ENCODE results near the gene ZNF76. TPM values are rescaled to one million over a fixed set of nuclear protein-coding genes. Genes with fewer than 3 reads are reported as not detected.
"Not testable (repeated sequence)": the region's sequence is repeated elsewhere in the genome, so short reads cannot be mapped to it uniquely, and the experiment has no call there.

ZNF76 gene
- total RNA-seq, 1 experiment from 2014 or later: 7.9 TPM

DNA sequence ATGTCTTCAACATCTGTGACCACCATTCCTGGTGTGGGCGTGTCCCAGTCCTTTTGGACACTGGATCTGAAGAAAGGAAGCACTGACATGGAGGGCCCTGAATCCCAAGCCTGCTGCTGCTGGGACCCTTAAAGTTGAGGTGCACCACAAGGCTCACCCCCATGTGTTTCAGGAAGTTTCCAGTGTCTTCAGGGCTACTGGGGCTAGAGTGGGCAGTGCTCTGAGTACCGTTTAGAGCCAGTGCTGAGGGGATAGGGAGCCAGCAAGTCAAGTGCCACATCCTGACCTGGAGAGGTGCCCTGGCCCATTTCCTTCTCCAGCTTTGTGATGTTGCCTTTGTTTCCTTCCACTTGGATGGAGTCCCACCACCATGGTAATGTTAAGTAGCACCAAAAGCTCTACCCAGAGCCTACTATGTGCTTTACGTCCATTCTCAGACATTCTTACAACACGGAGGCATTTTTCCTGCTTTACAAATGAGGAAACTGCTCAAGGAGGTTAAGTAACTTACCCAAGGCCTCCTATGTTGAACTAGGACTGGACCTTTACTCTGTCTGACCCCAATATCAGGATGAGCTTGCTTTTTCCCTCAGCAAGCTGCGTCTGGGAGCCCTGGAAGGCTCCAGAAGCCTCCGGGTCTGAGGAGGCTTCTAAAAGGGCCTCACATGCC lies 37.5 kb downstream of the ZNF76 start:
- DNase-seq (ENCODE audit: extremely low read depth, low read depth): no peak

DNA sequence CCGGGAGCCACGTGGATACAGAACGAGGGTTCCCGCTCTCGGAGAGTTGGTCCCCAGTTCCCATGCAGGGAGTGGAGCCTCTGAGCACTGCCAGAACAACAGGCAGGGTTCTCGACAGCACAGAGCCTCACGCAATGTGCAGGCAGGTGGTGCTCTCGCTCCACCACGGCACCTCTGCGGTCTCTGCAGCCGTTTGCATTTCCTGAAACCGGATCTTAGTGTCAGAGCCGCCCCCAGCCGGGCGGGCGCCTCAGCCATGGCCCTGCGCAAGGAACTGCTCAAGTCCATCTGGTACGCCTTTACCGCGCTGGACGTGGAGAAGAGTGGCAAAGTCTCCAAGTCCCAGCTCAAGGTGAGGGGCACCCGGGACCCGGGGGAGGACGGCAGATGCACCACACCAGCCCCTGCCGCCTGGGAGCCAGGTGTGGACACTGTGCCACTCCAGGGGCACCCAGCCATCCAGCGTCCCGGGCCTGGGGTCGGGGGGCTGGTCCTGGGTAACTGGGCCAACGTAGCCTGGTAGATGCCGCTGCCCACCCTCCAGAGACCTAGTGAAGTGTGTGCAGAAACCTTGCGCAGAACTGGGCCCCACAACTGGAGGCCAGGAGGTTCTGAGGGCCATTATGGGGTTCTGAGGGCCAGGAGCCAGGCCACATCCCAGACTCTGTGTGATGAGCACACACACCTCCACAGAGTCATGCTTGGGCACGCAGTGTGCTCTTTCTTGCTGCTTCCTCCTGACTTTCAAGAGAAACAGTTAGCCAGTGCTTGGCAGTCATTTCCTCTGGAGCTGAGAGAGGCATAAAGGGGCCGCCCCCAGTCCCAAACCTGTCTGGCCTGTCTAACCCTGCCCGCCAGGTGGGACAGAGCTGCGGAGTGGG lies 38.3 kb downstream of the ZNF76 start, which contains the start of gene DEF6:
Gene DEF6 (plus strand): TSS at position 218 of the 881 bp plus-strand sequence. CDS start 39 bp downstream, at position 257.
- peak; percentile 70 for DNase-seq (ENCODE audit: extremely low read depth, low read depth)

DNA sequence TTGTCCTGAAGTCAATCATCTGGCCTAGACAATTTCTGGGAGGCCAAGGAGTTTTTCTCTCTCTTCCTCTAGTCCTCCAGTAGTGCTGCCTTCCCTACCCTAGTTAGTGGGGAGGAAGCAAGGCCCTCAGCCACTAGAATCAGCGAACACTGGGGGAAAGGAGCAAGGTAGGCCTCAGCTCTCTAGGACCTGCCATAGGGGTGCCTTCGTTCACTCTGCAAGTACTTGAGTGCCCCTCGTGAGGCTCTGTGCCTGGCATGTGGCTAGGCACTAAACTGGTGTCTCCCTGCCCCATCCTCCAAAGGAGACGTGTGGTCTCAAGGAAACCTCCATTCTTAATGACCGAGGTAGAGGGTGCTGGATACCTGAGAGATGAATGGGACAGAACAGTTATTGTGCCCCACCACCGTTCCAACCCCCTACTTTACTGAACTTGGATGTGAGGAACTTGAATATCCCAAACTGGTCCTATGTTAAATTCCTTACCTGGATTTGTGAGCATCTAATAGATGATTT lies 39.1 kb downstream of the ZNF76 start:
- no peak for DNase-seq (ENCODE audit: extremely low read depth, low read depth)

DNA sequence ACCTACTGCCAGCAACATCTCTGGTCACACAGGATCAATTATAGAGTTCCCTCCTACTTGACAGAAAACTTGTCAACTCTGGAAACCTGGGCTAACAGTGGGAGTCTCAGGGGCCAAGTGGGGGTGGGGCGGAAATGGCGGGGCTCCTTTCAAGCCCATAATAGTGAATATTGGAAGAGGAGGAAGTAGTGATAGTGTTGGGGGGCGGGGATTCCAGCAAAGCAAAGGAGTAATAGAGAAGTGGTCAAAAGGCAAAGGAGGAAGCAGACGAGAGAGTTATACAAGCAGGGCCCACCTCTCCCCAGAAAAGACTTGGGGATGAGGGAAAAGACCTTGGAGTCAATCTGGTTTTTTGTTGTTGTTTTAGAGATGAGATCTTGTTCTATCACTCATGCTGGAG lies 40.1 kb downstream of the ZNF76 start:
- no peak for DNase-seq (ENCODE audit: extremely low read depth, low read depth)

DNA sequence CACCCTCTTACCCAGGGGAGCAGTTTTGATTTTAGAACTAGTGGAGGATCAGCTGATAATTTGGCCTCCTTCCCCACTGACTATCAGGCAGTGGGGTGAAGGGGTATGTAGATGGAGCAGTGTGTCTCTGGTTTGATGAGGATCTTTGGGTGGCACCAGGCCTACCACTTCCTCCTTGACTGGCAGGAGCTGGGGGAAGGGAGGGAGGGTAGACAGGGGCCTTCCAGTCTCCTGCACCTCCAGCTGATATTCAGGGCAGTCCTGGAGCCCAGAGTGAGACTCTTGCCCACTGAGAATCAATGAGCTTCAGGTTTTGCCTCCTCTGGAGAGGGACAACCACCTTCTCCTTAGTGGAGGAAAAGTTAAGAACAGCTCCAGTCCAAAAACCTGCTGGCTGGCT lies 41.3 kb downstream of the ZNF76 start:
- no peak for DNase-seq (ENCODE audit: extremely low read depth, low read depth)

DNA sequence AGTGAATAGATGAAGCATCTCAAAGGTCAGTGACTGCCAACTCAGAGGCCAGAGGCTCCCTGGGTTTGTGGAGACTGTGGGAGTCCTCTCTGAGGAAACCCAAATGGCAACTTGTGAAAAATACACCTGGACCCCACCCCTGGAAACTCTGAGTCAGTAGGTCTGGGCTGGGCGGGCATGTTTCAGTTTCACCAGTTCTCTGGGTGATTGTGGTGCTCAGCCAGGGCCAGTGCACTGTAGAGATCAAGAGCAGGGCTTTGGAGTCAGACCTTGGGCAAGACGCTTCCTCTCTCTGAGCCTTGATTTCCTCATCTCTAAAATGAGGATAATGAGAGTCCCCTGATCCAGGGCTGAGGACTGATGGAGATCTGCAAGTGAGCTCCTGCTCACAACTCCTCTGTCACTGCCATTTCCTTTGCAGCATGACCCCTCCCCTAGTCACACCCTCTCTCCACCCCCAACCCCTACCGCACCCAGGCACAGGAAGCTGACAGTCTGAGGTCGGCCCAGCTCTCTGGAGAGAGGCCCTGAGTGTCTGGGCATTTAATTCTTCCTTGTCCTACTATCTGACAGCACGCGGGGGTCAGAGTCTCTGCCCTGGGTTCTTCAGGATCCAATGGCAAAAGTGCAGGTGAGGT lies 43.2 kb downstream of the ZNF76 start:
- DNase-seq (ENCODE audit: extremely low read depth, low read depth): no peak

DNA sequence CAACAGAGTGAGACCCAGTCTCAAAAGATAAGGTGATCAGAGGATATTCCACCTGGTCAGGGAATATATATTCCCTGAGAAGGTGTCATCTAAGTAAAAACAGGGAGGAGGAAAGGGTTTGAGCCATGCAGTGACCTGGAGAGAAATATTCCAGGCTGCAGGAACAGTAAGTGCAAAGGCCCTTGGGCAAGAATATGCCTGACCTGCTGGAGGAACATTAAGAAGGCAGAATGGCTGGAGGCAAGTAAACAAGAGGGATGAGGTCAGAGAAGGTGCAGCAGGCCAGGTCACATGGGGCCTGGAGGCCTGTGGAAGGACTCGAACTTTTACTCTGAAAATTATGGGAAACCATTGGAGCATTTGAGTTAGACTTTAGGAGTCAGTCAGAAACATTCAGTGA lies 44.8 kb downstream of the ZNF76 start:
- DNase-seq (ENCODE audit: extremely low read depth, low read depth): no peak

DNA sequence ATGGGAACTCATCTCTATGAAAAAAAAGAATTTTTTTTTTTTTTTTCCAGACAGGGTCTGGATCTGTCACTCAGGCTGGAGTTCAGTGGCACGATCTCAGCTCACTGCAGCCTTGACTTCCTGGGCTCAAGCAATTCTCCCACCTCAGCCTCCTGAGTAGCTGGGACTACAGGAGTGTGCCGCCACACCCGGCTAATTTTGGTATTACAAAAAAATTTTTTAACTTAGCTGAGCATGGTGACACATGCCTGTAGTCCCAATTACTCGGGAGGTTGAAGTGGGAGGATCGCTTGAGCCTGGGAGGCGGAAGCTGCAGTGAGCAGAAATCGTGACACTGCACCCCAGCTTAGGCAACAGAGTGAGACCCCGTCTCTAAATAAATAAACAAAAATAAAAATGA lies 45.6 kb downstream of the ZNF76 start:
- DNase-seq (ENCODE audit: extremely low read depth, low read depth): no peak

DNA sequence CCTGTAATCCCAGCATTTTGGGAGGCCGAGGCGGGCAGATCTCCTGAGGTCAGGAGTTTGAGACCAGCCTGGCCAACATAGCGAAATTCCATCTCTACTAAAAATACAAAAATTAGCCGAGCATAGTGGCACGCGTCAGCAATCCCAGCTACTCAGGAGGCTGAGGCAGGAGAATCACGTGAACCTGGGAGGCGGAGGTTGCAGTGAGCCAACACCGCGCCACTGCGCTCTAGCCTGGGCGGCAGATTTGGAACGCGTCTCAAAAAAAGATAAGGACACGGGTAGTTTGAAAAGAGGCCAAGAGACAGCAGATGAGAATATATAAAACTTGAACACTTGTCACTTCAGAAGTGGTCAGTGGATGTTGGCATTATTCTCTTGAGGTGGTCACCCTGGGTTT lies 47.6 kb downstream of the ZNF76 start:
- not testable (repeated sequence) for DNase-seq (ENCODE audit: extremely low read depth, low read depth)

DNA sequence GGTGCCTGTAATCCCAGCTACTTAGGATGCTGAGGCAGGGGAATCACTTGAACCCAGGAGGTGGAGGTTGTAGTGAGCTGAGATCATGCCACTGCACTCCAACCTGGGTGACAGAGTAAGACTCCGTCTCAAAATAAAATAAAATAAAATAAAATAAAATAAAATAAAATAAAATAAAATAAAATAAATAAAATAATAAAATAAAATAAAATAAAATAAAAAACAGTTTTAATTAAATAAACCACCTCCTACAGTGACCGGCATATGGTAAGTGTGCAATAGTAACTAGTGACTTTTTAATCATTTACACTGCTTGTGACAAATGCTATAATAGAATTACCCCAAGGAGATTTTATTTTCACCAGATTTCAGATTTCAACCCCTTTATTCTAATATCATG lies 49.0 kb downstream of the ZNF76 start:
- not testable (repeated sequence) for DNase-seq (ENCODE audit: extremely low read depth, low read depth)

DNA sequence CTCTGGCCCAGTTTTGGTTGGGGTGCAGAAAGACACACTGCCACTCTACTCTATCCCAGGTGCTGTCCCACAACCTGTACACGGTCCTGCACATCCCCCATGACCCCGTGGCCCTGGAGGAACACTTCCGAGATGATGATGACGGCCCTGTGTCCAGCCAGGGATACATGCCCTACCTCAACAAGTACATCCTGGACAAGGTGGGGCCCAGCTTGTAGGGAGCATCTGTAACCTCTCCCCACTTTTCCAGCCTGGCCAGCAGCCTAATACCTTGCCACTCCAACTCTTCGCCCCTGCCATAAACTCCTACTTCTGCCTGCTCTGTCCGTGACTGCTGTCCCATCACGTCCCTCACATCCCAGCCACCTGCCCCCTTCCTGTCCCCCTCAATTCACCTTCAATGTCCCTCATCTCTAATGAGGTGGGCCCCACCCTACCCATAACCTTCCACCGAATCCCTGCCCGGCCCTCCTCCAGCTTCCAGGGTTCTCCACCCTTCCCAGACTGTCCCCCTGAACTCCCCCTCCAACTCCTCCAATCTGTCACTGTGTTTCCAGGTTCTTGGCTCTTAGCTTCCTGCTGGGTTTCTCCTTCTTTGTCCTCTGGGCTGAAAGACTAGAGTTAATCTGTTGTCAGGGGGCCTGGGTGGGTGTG lies 50.2 kb downstream of the ZNF76 start:
- no peak for DNase-seq (ENCODE audit: extremely low read depth, low read depth)

DNA sequence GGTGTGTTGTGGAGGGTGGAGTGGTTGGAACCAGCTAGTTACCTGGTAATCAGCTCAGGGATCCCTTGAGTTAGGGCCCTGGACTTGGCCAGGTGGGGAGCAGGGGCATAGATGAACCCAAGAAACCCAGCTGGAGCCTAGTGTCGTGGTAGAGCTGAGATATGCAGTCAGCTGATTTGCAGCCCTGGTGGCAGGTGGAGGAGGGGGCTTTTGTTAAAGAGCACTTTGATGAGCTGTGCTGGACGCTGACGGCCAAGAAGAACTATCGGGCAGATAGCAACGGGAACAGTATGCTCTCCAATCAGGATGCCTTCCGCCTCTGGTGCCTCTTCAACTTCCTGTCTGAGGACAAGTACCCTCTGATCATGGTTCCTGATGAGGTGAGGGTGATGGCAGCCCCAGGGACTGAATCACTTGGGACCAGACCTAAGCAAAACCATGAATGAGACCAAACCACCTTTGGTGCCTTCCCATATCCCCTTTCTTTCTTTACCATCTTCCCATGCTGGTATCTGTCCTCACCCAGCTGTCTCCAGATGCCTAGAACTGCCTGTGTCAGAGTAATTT lies 50.8 kb downstream of the ZNF76 start:
- no peak for DNase-seq (ENCODE audit: extremely low read depth, low read depth)

DNA sequence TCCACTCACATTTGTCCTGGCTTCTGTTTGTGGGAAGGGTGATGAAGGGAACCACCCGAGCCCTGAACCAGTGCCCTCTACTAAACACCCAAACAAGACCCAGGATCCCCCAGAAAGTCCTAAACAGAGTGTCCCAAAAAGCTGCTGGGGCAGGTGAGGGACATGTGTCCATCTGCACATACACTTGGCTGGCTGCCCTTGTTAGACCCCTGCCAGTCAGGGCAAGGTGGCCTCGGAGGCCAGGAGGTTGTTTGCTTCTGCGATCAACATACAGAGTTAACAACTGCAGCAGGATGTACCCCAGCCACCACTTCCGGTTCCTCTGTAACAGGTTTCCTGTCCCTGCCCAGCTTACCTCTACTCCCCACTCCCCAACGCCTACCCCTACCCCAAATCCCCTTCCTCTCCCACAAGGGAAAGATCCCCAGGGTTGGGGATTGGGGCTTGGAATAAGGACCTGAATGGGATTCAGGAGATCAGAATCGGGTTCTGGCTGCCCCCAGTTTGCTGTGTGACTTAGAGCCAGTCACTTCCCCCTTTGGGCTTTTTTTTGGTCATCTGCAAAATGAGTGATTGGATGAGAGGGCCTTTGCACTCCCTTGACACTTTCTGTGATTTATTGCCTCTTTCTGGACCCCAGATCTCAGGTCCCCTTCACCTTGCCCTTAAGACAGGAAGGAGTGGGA lies 52.0 kb downstream of the ZNF76 start:
- no peak for DNase-seq (ENCODE audit: extremely low read depth, low read depth)

DNA sequence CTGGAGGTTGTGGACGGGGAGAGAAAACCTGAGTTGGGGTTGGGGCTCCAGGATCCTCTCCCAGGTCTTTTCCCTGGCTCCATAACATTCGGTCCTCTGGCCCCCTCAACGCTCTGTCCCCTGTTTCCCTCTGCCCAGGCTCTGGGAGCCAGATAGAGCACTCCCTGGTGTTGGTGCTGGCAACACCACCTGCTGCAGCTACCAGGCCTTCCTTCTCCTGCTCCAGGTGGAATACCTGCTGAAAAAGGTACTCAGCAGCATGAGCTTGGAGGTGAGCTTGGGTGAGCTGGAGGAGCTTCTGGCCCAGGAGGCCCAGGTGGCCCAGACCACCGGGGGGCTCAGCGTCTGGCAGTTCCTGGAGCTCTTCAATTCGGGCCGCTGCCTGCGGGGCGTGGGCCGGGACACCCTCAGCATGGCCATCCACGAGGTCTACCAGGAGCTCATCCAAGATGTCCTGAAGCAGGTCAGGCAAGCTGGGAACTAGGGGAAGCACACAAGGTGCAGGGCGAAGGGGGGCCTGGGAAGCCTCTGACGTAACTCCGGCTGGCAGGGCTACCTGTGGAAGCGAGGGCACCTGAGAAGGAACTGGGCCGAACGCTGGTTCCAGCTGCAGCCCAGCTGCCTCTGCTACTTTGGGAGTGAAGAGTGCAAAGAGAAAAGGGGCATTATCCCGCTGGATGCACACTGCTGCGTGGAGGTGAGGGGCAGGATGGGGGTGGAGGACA lies 52.7 kb downstream of the ZNF76 start:
- no peak for DNase-seq (ENCODE audit: extremely low read depth, low read depth)

DNA sequence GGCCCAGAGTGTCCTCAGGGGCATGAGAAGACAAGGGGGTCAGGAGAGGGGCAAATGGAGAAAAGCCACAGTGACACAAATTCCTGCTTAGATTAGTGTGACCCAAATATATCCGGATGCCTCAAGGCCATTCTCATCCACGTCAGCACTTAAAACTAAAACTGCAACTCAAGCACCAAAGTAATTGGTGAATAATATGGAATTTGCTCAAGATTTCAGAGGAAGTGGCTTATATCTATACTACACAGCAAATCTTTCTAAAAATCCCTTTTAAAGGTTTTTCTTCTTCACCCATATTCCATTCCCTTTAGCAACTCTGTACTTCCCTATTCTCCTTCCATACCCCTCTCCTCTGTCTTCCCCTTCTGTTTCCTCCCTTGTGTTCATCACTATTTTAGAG lies 53.3 kb downstream of the ZNF76 start:
- DNase-seq (ENCODE audit: extremely low read depth, low read depth): no peak

DNA sequence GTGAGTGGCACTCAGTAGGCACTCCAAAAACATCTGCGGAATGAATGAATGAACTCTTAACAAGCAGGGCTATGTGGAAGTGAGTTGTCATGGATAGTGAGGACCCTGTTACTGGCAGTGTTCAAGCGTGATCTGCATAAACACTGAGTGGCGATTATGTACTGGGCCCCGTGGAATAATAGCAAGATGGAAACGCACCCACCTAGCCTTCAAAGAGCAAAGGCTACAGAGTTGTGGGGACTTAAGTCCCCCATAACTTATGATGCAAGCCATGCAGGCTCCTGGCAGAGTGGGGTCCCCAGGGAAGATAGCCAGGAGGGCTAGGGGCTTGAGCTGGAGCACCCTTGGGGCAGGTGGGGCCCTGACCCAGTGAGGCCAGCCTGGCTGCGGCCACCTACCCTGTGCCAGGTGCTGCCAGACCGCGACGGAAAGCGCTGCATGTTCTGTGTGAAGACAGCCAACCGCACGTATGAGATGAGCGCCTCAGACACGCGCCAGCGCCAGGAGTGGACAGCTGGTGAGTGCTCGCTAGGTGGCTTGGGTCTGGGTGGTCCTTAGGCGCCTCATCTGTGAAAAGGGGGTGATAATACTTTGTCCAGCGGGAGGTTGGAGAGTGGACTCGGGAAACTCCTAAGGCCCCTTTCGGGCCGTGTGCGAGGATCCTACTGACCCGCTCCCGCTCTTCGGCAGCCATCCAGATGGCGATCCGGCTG lies 58.1 kb downstream of the ZNF76 start:
- no peak for DNase-seq (ENCODE audit: extremely low read depth, low read depth)

DNA sequence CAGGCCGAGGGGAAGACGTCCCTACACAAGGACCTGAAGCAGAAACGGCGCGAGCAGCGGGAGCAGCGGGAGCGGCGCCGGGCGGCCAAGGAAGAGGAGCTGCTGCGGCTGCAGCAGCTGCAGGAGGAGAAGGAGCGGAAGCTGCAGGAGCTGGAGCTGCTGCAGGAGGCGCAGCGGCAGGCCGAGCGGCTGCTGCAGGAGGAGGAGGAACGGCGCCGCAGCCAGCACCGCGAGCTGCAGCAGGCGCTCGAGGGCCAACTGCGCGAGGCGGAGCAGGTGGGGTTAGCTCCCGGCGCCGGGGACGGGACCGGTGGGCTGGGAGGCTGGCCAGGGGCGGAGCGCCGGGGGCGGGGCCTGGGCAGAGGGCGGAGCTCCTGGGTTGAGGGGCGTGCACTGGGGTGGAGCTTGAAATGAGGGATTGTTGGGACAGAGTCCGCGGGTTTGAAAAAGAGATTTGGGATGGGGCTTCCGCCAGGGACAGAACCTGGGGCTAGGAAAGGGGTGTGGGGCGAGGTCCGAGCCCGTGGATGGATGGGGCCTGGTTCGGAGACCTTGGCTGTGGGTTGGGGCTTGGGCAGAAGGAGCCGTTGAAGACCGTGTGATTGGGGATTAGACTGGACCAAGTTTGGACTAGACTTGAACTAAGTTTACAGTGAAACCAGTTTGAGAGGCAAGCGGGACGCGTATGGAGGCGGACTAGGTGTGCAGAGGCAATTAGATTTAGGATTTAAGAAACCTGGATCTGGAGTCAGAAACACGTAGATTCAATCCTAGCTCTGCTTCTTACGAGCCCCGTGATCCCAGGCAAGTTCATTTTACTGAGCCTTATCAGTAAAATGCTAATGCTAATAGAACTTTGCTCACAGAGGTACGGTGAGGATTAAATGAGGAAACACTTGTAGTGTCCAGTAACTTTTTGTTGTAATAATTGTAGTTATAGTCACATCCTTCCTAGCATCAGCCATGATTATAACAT lies 58.9 kb downstream of the ZNF76 start:
- DNase-seq (ENCODE audit: extremely low read depth, low read depth): peak; percentile 41
